ENCODE results near the gene CAMK4.

GRCh38 chr5:111375645-111376044 is 151.5 kb downstream of the CAMK4 start:
- no peak for TF ChIP-seq CTCF (conservative IDR thresholded peaks at IDR 0.05 in 1 of 2, IDR thresholded peaks at IDR 0.05 in 1 of 2; ENCODE audit: low read depth in 1 of 2, low read length in 2 of 2)
- no peak for TF ChIP-seq EZH2 (IDR thresholded peaks at IDR 0.05; ENCODE audit: low read length, missing control alignments)

Data from fibroblast of lung (primary cell).